HG03025 (cell line): Measurements from ENCODE around the gene MS4A18.
"Not testable (repeated sequence)": the region's sequence is repeated elsewhere in the genome, so short reads cannot be mapped to it uniquely, and the experiment has no call there.

Experiments
- ATAC-seq: cut with Tn5 transposase; IDR thresholded peaks from one replicate; pipeline ENCODE4 v1.9.1; 2021; ENCODE audit warnings: mild to moderate bottlenecking, moderate library complexity; ENCODE audit not compliant: unreplicated experiment, low FRiP score

The MS4A18 gene

DNA sequence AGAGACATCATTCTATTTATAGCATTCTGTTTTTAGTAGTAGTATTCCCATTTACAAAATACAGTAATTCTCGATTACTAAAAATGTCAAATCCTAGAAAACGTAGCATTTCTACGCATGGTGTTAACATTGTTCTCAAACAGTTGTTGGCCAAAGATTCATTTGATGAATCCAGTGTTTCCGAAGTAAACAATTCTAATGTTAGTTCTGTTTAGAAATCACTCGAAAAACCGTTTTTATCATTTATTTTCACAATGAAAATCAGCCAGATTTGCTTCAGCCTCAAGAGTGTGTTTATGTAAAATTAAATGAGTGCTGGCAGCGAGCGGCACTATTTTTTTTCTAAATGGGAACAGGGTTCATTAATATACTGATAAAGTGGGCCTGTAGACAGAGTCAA is 7.1 kb downstream of the MS4A18 start:
- ATAC-seq = no peak

GRCh38 chr11:60734279-60734678 is 9.8 kb downstream of the MS4A18 start:
- ATAC-seq = no peak

DNA sequence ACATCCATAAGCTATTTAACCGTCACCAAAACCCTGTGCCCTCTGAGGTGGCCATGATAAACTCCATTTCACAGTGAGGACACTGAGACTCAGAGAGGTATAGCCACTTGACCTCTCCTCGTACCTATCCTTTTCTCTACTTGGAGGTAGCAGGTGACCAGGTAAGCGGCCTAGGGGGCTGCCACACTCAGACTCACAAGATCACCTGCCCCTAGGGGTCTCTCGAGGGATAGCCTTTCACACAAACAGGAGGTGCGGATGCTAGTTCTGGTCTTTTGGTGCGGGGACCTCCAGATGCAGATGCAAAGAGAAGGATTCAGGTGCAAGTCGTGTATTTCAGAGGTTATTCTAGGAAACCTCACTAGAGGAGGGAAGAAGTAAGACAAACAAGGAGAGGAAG is 14.6 kb downstream of the MS4A18 start:
- ATAC-seq = no peak

GRCh38 chr11:60740573-60740972 is 16.1 kb downstream of the MS4A18 start:
- ATAC-seq = no peak

DNA sequence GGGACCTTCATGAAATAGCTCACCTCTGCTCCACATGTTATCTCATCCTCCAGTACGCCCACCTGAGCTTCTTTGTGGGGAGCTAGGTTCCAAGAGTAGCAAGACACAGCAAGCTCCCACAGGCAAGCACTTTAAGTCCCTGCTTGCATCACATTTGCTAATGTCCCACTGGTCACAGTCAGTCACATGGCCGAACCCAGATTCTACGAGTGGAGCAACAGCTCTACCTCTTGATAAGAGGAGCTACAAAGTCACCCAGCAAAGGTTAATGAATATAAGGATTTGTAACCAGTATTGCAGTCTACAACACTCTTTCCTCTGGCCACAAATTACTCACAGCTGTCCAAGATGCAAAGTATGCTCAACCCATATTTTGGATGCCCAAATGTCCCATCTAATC is 16.9 kb downstream of the MS4A18 start:
- ATAC-seq = no peak

DNA sequence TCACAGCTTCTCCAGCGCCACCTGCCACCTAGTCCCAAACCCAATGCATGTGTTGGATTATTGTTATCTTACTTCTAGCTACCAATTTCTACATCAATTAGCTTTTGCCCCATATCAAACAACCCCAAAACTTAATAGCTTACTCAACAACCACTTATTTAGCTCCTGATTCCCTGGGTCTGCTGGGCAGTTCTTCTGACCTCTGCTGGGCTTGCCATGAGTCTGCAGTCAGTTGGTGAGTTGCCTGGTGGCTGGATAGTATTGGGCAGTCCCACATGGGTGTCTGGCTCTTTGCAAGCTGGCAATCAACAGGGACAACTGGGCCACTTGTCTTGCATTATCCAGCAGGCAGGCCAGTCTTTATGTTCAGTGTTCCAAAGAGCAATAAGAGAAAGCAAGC is 18.5 kb downstream of the MS4A18 start:
- no peak for ATAC-seq

DNA sequence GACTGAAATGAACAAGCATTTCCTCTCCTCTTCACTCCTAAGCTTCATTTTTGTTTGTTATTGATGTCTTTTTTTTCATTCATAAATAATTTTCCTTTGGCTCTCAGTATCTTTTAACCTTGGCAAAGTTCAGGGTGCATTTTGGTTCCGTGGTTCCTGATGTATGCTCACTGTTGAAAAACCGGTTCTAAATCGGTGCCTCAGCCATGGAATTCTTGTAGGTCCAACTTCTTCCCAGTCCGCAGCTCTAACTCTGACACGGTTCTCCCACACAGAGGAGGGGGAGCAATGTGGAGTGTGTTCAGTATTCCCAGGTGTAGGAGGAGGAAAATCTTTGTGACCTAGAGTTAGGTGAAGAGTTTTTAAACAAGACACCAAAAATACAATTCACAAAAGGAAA is 19.6 kb downstream of the MS4A18 start:
- no peak for ATAC-seq

DNA sequence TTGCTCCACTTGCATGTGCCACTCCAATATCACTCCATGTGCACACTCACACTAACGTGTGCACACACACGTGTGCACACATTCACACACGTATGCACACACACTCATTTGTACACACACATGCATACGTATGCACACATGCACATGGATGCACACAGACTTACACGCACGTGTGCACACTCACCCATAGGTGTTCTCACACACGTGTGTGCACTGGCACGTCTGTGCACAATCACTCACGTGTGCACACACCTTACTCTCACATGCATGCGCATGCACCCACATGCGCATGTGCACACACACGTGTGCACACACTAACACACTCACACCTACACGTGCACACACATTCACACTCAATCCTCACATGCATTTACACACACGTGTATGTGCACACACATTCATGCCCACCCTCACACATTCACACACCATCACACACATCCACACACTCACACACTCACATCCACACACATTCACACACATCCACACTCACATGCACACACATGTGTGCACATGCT is 22.9 kb downstream of the MS4A18 start:
- ATAC-seq = no peak

DNA sequence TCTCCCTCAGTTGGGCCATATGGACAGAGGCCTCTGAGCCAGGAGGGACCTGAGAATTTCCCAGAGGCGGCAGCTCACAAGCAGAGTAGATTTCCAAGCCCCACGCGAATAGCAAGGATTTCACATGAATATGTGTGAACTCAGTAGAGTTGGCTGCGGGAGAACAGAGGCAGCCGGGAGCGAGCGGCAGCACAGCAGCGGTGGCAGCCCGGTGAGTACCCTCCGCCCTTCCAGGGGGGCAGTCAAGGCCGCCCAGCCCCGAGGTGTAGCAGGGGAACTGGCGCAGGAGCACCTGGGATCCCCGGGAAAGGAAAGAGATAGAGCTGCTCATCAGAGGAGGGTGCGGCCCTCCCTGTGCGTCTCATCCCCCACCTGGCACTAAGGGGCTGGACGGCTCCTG is 23.7 kb downstream of the MS4A18 start:
- ATAC-seq = no peak

- no peak for ATAC-seq
These were observed 24.3 kb downstream of the MS4A18 start for GRCh38 chr11:60748821-60749220.

- no peak for ATAC-seq
These were observed 26.4 kb downstream of the MS4A18 start for GRCh38 chr11:60750911-60751310.

GRCh38 chr11:60753309-60753708 is 28.8 kb downstream of the MS4A18 start:
- no peak for ATAC-seq

DNA sequence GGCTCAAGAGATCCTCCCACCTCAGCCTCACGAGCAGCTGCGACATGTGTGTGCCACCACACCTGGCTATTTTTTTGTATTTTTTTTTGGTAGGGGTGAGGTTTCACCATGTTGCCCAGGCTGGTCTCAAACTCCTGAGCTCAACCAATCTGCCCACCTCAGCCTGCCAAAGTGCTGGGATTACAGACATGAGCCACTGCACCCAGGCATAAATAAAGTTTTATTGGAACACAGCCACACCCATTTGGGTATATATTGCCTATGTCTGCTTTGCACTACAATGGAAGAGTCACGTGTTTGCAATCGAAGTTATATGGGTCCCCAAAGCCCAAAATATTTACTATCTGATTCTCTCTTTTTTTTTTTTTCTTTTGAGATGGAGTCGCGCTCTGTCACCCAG is 30.4 kb downstream of the MS4A18 start:
- no peak for ATAC-seq

DNA sequence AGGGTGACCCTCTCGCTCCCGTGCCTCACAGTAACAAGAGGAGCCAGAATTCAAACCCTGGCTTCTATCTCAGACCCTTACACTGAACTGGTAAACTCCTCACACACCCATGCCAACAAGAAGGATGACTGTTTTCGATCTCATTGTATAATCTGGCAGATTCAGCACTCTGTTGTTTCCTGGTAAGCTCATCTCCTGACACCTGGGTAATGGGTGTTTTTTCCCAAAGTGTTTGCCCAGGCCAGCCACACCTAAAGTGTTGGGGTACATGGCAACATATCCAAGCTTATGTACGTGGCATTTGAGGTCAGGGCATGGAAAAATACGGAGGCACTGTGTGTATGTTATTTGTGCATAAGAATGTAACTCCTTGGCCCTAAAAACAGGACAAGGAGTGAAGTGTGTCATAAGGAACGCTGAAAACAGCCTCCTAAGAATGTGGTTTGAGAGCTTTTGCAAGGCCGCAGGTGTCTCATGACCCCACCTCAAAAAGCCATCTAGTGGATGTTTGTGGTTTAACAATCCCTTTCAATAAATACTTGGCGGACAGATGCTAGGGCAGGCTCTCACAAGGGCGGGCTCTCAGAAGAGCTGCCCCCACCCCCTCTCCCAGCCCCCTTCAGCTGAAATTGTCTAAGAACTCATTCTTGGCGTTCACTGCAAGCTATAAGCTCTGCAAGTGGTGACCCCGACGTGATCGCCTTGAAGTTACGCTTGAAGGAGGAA is 31.9 kb downstream of the MS4A18 start, which contains the start of gene MS4A15:
Gene MS4A15, plus strand, starts transcription at position 561 of the 726 bp plus-strand sequence. CDS start 6,867 bp downstream, outside the sequence.
- ATAC-seq = no peak

GRCh38 chr11:60757231-60757800 is 32.8 kb downstream of the MS4A18 start:
- ATAC-seq = no peak

- not testable (repeated sequence) for ATAC-seq
These were observed 34.2 kb downstream of the MS4A18 start for GRCh38 chr11:60758671-60759070.

DNA sequence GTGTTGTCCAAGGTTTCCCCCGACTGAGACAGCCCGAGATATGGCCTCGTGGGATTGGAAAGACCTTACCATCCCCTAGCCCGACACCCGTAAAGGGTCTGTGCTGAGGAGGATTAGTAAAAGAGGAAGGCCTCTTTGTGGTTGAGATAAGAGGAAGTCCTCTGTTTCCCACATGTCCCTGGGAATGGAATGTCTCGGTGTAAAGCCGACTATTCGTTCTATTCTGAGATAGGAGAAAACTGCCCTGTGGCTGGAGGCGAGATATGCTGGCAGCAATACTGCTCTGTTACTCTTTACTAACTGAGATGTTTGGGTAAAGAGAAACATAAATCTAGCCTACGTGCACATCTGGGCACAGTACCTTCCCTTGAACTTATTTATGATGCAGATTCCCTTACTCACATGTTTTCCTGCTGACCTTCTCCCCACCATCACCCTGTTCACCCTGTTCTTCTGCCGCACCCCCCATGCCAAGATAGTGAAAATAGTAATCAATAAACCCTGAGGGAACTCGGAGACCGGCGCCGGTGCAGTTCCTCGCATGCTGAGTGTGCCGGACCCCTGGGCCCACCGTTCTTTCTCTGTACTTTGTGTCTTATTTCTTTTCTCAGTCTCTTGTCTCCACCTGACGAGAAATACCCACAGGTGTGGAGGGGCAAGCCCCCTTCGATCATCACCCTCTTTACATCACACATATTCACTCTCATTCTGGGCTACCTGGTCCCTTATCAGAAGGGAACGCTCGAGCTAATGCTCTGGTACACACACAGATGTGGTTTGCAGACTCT is 35.1 kb downstream of the MS4A18 start:
- ATAC-seq = not testable (repeated sequence)

GRCh38 chr11:60761436-60762190 is 37.1 kb downstream of the MS4A18 start:
- peak; percentile 35 for ATAC-seq

DNA sequence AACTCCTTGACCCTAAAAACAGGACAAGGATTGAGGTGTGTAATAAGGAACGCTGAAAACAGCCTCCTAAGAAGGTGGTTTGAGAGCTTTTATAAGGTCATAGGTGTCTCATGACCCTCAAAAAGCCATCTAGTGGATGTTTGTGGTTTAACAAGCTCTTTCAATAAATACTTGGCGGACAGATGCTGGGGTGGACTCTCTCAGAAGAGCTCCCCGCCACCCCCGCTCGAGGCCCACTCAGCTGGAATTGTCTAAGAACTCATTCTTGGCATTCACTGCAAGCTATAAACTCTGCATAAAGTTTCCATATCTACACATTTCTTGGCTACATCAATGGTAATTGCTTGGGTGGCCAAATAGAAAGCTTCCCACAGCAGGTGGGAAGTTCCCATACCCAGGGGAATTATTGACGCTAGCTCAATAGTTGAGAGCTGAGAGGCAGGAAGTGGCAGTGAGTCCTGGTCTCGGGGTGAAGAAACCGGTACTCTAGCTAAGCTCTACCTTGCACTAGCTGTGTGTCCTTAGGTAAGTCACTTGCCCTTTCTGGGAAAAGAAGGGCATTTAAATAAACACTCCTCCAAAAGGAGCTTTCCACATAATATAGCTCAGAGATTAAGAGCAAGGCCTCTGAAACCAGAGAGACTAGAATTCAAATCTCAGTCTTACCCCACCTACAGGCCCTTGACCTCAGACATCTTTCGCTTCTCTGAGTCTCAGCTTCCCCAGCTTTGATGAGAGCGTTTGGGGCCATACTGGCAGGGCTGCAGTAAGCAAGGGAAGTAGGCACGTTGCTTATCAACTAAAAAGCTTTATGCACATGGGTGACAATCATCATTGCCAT is 38.6 kb downstream of the MS4A18 start:
- ATAC-seq = peak; percentile 64
